GM12873 (cell line): ENCODE results near the gene HSD17B7.

Experiments
- CTCF ChIP-seq: IDR thresholded peaks from 2 replicates; pipeline ENCODE4 v1.5.1; 2012; ENCODE audit warnings: low read depth, mild to moderate bottlenecking, moderate library complexity, low read length, control low read depth; ENCODE audit not compliant: insufficient read depth; ENCODE audit errors: missing control alignments

HSD17B7 gene

DNA sequence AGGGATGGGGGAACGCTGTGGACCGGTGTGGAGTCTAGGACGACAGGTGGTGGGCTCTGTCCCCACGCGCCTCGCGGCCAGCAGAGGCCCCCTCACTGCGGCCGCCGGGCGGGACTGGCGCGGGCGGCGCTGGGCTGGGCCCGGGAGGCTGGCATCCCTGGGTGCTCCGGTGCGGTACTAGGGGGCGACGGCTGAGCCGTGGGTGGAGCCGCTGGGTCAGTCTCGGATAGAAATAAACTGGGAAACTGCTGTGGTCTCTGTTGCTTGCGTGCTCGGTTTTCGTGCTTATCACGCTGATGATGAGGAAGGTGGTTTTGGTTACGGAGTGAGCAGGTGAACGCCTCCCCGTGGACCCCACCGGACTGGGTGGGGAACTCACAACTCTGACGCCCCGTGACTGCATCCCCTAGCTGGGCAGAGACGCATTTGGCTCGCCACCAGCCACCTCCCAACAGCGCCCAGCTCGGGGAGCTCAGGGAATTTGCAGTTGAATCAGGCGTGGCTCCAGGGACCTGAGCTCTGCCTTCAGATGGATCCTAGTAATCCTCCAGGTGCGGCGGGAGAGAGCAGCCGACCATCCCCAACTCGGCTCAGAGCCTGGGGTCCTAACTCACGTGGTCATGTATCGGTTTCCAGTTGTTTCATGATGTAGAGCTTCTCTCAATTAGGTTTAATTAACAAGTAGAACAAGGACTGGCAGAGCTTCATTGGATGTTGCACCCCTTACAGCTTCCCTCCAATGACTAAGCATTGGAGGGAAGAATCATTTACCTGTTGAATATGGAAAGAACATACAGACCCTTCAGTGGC, 32.1 kb downstream of the HSD17B7 start:
- no peak for TF ChIP-seq CTCF

- no peak for TF ChIP-seq CTCF
Measured at GRCh38 chr1:162823231-162823630, 32.7 kb downstream of the HSD17B7 start.

GRCh38 chr1:162823771-162824525, 33.4 kb downstream of the HSD17B7 start:
- no peak for TF ChIP-seq CTCF

GRCh38 chr1:162829268-162829667, 38.8 kb downstream of the HSD17B7 start:
- no peak for TF ChIP-seq CTCF

GRCh38 chr1:162832470-162832869, 42.0 kb downstream of the HSD17B7 start:
- TF ChIP-seq CTCF = no peak

DNA sequence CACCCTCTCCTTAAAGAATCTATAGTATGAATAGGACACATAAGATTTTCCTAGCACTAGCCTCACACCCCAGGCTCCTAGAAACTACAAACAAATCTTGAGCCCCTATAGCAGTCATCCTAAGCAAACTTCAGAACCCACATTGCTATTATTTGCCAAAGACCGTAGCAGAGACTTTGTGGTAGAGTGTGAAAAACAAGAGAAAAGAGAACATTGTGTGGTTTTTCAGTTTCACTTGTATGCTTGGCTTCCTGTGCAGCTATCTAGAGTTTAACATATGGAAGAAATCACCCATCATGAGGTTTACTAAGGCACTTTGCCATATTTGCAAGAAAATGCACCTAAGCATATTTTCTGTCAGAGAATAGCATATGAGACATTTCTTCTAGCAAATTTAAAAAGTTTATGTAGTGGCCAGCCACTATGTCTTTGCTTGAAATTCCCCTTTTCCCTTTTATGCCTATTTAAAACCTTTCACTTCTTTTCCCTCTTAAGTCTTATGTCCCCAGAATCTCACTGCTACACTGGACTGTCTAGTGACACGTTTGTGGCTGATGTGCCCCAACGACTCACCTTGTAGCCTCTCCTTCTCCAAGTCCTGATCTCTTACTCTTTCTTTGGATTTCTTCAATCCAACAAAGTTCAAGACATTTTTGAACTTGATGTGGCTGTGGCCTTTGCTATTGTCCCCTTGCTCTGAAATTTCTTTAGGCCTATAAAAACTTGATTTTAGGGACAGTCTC, 44.8 kb downstream of the HSD17B7 start:
- TF ChIP-seq CTCF = no peak

DNA sequence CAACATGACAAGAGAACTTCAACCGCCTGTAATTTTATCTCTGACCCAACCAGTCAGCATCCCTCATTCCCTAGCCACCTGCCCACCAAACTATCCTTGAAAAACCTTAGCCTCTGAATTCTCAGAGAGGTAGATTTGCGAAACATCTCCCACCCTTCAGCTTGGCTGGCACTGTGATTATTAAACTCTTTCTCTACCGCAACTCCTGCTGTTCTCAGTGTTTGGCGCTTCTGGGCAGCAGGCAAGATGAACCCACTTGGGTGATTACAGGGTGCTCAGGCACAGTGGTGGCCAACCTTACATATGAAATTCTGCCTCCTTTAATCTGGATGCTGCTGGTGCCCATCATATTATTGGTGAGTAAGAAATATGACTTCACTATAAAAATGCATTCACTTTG, 48.4 kb downstream of the HSD17B7 start:
- TF ChIP-seq CTCF = no peak
